ENCODE data around the gene ZNF331.

Gene ZNF331

GRCh38 chr19:53600217-53600616 lies 62.3 kb downstream of the ZNF331 start:
- in situ Hi-C loops (cut with MboI; ENCODE audit: low pct_unique_long_range_greater_than_20kb, low sequenced_read_pairs, unreplicated experiment), result no loop called here
- no peak for TF ChIP-seq CTCF (IDR thresholded peaks at IDR 0.05; ENCODE audit: extremely low read depth, insufficient read depth, missing control alignments)
- DNase-seq (ENCODE audit: low spot score), result no peak

GRCh38 chr19:53606031-53606430 lies 68.1 kb downstream of the ZNF331 start:
- no peak for TF ChIP-seq CTCF (IDR thresholded peaks at IDR 0.05; ENCODE audit: extremely low read depth, insufficient read depth, missing control alignments)
- in situ Hi-C loops (cut with MboI; ENCODE audit: low pct_unique_long_range_greater_than_20kb, low sequenced_read_pairs, unreplicated experiment), result no loop called here
- DNase-seq (ENCODE audit: low spot score), result no peak

GRCh38 chr19:53608381-53608780 lies 70.4 kb downstream of the ZNF331 start:
- in situ Hi-C loops (cut with MboI; ENCODE audit: low pct_unique_long_range_greater_than_20kb, low sequenced_read_pairs, unreplicated experiment), result no loop called here
- DNase-seq (ENCODE audit: low spot score), result no peak
- no peak for TF ChIP-seq CTCF (IDR thresholded peaks at IDR 0.05; ENCODE audit: extremely low read depth, insufficient read depth, missing control alignments)

GRCh38 chr19:53612762-53613526 lies 75.0 kb downstream of the ZNF331 start:
- in situ Hi-C loops (cut with MboI; ENCODE audit: low pct_unique_long_range_greater_than_20kb, low sequenced_read_pairs, unreplicated experiment), result no loop called here
- no peak for TF ChIP-seq CTCF (IDR thresholded peaks at IDR 0.05; ENCODE audit: extremely low read depth, insufficient read depth, missing control alignments)
- DNase-seq (ENCODE audit: low spot score), result no peak

GRCh38 chr19:53621885-53622740 lies 84.2 kb downstream of the ZNF331 start:
- no peak for DNase-seq (ENCODE audit: low spot score)
- in situ Hi-C loops (cut with MboI; ENCODE audit: low pct_unique_long_range_greater_than_20kb, low sequenced_read_pairs, unreplicated experiment), result no loop called here
- no peak for TF ChIP-seq CTCF (IDR thresholded peaks at IDR 0.05; ENCODE audit: extremely low read depth, insufficient read depth, missing control alignments)

GRCh38 chr19:53624771-53625545 lies 87.0 kb downstream of the ZNF331 start:
- DNase-seq (ENCODE audit: low spot score), result no peak

More at GRCh38 chr19:53624771-53625545, 87.0 kb downstream of the ZNF331 start:
- in situ Hi-C loops (cut with MboI; ENCODE audit: low pct_unique_long_range_greater_than_20kb, low sequenced_read_pairs, unreplicated experiment), result no loop called here
- TF ChIP-seq CTCF (IDR thresholded peaks at IDR 0.05; ENCODE audit: extremely low read depth, insufficient read depth, missing control alignments), result no peak

Measured in GM13977 (cell line).